CD4-positive, alpha-beta T cell treated with Interferon gamma for 1 hour (primary cell): ENCODE data around the gene BNIP3.

Source experiments
- DNase-seq: peaks from one replicate; pipeline ENCODE4 v3.0.0-alpha.2; 2020

BNIP3 gene

DNA sequence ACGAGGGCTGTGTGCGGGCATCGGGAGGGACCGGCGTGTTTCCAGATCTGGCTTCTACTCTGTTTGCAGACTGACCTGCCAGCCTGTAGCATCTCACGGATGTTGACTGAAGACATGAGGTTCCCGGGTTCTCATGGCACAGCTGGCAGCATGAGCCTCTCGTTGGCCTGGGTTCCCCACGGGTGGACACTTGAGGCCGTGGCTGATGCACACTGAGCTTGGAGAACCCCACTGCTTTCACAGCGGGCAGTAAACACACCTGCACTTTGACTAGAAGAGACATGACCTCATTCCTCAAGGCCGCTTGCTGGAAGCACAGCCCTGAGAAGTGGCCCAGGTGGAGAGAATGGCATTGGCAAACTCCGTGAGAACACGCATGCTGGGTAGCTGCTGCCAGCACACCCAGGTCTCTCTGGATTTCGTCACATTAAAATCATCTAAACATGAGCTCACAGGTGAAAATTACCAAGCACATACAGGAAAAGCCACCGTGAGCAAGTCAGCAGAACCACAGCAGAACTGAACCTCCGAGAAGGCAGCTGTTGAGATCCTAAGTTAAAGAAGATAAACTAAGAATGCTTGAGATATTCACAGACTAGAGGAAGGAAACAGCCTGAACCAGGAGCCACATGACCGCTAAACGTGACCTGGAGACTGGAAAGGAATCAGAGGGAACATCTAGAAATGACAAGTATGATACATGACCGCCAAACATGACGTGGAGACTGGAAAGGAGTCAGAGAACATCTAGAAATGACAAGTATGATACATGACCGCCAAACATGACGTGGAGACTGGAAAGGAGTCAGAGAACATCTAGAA lies 32.5 kb downstream of the BNIP3 start:
- no peak for DNase-seq

DNA sequence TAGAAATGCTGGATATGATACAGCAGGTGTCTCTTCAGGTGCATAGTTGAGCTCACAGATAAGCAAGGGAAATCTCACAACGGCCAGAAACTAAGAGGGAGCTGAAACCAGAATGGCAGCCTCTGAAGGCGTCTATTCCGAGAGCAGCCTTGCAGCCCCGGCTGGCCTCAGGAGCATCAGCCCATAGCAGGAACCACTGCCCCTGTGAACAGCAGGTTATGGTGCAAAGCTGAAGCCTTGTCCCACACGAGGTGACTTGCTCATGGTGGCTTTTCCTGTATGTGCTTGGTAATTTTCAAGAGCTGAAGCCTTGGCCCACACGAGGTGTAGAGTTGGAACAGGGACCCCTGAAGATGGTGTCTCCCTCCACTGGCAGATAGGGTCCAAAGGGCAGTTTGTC lies 33.2 kb downstream of the BNIP3 start:
- no peak for DNase-seq

DNA sequence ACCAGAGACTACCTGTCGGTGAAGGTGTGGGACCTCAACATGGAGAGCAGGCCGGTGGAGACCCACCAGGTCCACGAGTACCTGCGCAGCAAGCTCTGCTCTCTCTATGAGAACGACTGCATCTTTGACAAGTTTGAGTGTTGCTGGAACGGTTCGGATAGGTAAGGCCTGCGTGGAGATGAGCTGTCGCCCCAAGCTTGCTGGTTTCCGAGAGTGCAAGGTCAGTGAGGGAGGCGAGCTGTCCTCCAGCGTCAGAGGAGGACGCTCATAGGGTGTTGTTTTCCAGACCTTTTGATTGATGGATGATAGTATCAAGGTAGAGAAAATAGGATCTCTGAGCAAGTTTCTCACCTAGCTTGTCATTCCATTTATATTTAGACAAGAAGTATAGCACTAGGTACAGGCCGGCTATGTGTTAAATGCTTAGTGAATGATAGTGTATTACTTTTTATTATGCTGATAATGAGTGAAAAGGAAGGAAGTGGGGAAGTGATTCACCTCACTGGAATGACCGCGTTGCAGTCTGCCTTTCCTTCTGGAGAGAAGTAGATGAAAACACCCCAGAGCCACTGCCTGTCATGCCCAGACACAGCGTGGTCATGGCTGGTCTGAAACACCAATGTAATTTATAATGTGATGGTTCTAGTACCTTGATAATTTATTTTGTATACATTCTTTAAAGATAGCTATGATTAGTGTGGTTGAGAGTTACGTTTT lies 33.9 kb downstream of the BNIP3 start:
- no peak for DNase-seq

DNA sequence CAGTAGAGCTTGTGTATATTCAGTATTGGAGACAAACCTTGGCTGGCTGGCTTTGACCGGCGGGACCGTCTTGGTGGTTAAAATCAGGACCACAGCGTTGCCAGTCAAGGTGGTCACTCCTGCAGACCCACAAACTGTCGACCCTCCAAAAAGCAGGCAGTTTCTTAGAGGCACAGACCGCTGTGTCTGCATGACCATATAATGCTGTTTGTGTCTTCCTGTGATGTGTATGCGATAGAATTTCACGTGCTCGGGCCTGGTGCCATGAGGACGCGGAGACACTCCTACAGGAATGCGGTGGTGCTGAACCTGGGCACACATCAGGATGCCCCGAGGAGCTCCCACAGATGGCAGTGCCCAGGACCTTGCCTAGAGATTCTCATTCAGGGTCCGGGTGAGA lies 34.8 kb downstream of the BNIP3 start:
- no peak for DNase-seq

DNA sequence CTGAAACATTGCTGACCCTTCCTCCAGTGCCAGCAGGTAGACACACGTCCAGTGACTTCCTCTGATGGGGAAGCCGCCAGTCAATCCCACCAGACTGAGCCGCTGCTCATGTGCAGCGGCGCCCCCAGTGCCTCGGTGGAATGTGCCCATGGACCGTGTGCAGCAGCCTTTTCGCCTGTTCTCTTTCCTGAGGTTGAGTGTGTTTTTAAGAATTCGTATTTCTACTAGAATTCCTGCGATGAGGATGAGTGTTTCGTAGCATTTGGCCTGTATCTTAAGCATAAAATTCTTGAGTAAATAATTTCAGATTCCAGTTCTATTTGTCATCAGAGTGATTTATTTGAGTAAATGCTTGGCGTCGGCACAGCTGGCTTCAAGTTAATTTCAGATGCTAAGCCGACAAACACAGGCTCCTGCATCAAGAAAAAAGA lies 35.4 kb downstream of the BNIP3 start:
- no peak for DNase-seq

DNA sequence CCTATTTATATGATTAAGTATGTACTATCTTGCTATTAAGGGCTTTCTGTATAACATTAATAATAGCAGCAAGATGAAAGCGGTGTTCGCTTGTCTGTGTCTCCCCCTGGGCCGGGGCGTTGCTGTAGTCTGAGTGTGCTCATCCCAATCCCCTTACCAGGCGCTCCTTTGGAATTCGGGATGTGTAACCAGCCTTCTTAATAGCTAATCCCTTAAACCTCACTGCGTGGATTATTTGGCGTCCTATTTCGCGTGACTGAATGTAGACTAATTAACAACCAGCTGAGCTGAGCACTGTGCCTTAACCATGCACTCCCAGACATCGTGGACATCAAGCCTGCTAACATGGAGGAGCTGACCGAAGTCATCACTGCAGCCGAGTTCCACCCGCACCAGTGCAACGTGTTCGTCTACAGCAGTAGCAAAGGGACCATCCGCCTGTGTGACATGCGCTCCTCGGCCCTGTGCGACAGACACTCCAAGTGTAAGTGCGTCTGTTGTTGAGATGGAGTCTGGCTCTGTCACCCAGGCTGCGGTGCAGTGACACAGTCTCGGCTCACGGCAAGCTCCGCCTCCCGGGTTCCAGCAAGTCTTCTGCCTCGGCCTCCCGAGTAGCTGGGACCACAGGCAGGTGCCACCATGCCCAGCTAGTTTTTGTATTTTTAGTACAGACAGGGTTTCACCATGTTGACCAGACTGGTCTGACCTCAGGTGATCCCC lies 36.6 kb downstream of the BNIP3 start:
- no peak for DNase-seq

DNA sequence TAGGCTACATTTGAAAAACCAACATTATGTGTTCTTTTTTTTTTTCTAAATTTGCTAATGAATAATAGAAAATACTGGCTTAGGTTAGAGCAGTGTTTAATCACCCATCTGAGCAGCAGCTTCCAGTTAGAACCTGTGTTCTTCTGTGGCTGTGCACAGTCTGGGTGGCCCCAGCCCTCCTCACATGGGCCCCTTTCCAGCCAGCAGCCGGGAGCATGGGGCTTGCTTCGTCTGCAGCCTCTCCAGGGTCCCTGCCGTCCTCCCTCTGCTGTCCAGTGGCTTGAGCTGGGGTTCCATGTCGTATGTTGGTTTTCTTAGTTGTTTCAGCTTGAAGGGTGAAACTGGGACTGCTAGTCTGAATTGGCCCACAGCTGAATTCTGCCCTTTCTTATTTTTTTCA lies 37.3 kb downstream of the BNIP3 start:
- no peak for DNase-seq

DNA sequence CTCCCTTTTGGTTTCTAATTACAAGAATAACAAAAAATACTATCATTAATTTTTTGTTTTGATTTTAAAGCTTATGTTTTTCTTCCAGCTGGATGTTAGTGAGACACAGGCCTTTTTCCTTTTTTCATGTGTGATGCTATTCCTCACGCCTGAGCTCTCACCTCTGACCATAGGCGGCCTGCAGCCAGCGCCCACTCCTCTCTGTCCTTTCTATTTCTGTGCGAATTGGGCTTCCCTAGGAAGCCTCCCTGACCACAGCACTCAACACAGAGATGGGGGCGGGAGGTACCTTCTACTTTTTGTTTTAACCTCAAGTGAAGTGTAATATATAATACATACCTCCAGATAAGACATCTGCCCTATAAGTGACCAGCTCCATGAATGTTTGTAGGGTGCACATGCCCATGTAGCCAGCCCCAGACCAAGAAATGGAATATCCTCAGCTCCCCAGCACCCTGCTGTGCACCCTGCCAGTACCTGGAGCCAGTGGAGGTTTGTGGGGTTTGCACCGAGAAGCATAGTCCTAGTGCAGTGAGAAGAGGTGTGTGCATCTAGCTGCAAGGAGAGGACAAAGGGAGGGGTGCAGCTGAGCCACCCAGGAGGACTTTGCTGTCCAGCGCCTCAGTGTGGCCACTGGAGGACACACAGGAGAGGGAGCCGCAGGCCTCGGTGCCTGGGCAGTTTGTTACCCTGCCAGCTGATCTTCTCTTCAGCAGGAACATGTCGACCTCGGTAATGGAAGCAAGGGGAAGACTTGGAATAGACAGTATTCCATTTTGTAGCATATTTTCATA lies 38.5 kb downstream of the BNIP3 start:
- no peak for DNase-seq

DNA sequence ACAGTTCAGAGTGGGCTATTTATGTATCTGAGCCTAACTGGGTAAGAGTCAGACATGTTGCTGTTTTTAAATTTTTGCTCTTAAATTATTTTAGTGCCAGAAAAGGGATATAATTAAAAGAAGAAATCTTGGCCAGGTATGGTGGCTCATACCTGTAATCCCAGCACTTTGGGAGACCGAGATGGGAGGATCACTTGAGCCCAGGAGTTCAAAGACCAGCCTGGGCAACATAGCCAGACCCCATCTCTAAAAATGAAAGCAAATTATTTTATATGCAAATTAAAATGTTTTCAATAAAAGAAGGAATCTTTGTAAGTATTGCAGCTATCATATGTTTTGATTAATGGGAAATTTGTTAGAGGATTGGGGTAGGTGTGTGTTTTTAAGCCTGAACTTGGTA lies 39.3 kb downstream of the BNIP3 start:
- no peak for DNase-seq

DNA sequence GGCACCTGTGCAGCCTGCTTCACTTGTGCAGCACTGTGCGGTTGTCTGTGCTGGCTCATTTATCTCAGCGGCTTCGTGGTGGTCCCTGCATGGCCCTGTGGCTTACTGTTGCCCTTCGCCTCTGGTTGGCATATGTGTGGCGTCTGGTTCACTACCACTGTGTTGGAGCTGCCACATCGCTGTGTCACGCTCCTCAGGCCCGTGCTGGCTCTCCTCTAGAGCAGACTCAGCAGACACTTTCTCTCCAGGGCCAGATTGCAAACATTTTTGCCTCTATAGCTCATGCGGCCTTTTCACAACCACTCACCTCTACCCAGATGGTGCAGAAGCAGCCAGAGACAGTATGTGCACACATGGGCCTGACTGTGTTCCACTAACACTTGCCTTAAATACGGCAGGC lies 43.0 kb downstream of the BNIP3 start:
- no peak for DNase-seq

DNA sequence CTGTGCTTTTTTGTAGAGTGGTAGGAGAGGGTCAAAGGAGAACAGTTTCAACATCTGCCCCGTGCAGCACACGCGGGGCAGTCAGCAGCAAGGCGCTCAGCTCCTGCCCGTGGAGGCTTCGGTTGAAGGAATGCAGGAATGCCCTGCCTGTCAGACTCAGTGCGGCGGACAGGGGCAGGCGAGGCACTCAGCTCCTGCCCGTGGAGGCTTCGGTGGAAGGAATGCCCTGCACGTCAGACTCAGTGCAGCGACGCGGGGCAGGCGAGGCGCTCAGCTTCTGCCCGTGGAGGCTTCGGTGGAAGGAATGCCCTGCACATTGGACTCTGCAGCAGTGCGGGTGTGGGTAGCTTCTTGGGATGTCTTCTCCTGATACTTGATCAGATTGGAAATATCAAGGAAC lies 43.9 kb downstream of the BNIP3 start:
- no peak for DNase-seq

DNA sequence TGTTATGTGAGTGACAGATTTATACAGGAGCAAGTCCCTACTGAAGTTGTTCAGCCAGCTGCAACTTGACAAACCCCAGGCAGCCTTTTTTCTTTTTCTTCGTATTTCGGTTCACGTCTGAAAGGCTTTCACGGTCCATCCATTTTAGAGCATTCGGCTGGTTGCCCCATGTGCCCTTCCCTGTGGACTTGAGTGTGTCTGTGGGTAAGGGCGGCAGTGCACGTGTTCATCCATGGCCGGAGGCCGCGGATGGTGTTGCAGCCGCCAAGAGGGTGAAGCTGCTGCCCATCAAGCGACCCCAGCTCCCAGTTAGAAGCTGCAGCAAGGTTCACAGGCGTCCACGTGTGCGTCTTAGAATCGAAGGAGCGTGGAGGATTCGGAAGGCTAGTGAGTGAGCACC lies 45.0 kb downstream of the BNIP3 start:
- DNase-seq = no peak

DNA sequence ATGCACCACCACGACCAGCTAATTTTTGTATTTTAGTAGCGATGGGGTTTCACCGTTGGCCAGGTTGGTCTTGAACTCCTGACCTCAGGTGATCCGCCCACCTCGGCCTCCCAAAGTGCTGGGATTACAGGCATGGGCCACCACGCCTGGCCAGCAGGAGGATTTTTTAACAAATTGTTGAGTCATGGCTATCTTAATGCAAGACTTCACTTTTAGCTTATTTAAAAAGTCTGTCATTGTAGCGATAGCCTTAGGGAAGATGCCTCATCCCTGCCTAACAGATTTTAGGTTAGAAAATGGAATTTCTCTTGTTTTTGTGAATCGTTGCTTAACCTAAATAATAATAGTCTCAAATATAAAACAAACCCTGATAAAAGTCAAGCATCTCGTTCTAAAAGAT lies 45.4 kb downstream of the BNIP3 start:
- no peak for DNase-seq

DNA sequence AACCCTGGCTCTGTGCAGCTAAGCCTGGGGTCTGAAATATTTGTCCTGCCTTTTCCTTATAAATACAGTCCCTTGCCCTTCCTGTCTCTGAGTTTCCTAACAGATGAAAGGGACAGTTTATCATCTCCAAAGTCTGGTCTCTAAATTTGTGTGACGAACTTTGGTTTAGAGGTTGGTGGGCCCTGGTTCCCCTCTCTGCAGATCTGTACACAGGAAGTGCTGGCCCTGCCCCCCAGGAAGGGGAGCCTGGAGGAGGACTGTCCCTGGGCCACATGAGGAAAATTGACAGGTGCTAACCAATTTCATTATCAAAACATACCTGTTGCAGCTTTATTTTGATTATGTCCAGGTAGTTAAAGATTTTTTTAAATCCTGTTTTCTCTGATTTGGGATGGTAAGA lies 46.5 kb downstream of the BNIP3 start:
- DNase-seq = no peak

DNA sequence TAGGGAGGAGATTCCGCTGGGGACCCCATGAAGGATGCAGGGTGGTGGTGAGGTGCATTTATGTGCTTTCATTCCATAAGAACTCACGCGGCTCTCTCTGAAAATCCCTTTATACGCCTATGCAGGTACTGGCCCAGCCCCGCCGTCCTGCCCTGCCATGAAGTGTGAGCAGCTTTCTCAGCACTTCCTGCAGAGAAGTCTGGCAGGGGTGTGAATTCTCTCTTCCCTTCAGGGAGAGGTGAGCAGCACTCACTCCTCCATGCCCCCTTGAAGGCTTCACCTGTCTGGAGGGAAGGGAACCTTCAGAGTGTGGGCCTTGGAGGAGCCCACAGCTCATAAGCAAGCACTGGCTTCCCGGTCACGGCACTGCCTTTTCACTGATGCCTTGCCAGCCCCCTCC lies 47.0 kb downstream of the BNIP3 start:
- no peak for DNase-seq

DNA sequence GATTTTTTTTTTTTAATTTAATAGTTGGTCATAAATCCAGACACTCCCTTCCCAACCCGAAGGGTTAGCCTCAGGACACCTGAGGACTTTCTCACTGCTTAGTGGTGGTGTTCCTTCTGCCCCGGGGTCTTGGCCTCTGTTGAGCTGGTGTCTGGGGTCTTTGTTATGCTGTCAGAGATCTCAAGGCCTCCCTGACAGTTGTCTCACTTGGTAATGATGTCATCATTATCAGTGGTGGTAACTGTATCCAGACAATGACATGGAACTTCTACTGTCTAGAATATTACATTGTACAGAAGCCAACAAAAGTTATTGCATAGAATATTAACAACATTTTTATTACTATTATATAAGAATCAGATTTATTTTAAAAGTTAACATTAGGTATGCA lies 48.0 kb downstream of the BNIP3 start:
- no peak for DNase-seq

DNA sequence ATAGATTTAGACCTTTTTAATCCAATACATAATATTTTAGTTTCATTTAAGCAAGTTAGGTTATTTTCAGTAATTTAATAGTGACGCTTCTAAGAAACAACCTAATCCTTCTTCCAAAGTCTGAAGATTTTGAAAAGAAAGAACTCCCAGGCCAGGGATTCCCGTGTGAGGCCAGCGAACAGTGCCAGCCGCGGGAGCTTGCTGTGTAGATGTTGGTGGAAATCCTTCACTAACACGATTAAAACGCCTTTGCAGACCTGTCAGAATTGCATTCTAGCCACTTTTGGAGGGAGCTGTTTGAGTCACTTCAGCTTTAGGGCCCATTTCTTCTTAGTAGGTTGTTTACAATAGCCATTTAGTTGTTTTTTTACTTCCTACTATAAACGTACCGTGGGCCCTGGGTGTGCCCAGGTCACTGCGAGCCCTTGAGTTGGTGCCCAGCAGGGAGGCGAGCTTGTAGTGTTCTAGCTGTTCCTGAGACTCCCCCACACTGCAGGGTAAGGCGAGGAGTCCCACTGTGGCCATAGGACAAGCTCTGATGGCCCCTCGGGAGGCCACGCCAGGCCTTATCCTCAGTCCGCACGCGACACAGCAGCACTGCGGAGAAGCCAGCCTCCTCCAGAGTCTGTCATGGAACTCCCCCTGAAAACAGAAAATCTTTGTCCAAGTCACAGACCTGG lies 48.6 kb downstream of the BNIP3 start:
- no peak for DNase-seq

DNA sequence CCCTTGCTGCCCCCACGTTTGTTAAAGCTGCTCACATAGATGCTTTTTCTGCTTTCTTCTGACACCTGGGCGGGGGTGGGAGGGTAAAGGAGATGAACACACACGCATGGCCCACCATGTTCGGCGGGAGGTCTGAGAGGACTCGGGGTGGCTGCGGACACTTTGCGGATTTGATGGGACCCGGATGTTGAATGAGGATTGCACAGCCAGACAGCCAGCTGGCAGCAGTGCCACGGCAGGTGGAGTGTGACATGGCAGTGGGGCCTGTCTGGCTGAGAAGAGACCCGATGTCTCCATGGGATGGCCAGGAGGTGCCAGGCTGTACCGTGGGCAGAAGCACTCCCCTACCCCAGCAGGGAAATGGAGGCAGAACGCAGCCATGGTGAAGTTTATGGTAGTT lies 49.7 kb downstream of the BNIP3 start:
- no peak for DNase-seq

DNA sequence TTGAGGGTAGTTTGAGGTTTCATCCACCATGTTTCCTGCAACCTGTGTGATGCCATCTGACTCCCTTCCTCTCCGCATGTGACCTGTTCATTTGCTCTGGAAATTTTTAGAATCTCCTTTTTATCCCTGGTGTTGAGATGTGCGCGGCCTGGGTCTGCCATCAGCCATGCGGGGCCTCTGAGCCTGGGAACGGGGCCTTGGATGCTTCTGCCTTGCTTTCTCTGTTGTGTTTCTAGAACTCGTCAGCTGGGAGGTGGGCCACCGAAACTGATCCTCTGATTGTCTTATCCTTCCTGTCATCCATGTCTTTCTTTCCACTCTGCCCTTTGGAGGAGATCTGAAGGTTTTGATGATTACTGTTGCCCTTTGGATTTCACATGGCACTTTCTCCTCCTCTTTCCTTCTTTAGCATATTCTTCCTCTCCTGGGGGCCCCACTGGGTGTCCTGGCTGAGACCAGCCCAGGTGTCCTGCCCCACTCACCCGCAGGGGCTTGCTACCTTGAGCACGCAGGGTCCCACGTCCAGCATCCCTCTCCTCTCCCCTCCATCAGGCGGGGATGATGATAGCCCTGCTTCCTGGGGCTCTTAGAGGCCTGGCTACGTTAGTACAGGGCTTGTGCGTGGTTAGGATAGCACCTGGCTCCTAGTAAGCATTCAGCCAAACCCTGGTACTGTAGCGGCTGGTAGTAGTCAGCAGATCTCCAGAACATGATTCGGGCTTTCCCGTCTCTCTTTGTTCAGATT lies 51.0 kb downstream of the BNIP3 start:
- no peak for DNase-seq

DNA sequence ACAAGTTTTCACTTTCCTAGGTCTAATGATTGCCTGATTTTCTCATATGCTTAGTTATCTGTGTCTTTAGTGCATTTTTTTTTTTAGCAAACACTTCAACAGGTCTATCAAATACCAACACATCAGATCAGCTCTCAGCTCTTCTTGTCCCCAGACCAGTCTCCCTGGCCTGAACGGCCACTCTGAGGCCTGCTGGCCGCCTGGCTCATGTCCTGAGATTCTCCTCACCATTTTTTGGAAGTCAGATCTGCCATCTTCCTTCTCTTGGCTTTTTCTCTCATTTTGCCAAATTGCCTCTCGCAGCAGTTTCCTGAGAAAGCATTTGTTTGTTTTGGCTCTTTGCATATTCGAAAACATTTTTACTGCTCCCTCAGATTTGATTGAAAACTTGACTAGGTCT lies 51.6 kb downstream of the BNIP3 start:
- no peak for DNase-seq

DNA sequence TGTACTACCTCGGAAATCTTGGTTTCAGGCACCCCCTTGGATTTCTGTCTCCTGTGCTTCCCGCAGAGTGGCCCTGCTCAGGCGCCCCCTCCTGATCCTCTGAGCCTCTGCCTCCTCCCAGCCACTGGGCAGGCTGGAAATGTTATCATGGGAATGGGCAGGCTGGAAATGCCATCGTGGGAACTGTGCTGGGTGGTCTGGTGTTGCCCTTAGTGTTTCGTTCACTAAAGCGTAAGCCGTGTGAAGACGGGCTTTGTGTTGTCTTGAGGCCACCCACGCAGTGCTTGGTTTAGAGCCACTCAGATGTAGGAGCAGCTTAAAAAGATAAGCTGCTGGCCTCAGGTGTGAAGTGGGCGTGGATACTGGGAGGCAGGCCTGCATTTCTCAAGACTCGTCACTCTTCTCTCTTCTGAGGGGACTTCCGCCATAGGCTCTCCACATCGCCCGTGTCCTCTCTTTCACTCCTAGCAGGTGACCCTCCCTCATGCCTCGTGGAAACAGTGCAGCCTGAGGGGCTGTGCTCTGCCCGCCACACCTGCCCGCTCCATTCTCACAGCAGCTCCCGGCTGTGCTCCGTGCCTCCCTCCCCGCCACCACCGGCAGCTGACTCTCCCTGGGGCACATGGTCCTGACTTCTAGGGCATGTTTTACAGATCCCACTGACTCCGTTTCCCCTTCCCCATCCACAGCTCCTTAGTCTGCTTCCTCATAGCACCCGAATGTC lies 52.4 kb downstream of the BNIP3 start:
- DNase-seq = no peak
